GM19467 (cell line): ENCODE results near the gene MKRN2OS.

ENCODE experiments used
- ATAC-seq: cut with Tn5 transposase; IDR thresholded peaks from one replicate; pipeline ENCODE4 v1.9.1; 2021; ENCODE audit warnings: mild to moderate bottlenecking, moderate library complexity; ENCODE audit not compliant: unreplicated experiment

Gene MKRN2OS

DNA sequence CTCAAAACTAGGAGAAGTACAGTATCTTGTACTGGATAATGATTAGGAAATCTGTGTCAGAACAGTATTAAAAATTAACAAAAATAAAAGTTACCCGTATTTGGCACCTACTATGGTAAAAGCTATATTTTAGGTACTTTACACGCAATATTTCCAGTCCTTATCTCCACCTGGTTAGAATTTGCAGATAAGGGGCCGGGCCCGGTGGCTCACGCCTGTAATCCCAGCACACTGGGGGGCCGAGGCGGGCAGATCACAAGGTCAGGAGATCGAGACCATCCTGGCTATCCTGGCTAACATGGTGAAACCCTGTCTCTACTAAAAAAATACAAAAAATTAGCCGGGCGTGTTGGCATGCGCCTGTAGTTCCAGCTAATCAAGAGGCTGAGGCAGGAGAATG is 28.4 kb downstream of the MKRN2OS start:
- no peak for ATAC-seq

DNA sequence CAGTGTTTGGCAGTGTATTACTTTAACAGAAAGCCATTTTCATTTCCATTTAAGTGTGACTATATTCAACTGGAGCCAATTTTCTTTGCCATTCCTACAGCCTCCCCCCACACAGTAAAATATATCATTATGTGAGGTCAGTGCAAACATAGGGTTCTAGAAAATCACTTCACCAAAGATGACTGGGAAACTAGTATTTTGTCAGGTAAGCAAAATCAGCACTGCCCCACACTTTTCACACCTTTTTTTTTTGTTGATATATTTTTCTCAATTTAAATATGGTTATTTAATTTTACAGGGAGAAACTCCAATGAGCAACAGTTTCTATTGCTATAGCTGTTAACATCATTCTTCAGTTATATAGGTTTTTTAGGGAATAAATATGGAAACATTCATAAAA is 29.7 kb downstream of the MKRN2OS start:
- ATAC-seq, result no peak

DNA sequence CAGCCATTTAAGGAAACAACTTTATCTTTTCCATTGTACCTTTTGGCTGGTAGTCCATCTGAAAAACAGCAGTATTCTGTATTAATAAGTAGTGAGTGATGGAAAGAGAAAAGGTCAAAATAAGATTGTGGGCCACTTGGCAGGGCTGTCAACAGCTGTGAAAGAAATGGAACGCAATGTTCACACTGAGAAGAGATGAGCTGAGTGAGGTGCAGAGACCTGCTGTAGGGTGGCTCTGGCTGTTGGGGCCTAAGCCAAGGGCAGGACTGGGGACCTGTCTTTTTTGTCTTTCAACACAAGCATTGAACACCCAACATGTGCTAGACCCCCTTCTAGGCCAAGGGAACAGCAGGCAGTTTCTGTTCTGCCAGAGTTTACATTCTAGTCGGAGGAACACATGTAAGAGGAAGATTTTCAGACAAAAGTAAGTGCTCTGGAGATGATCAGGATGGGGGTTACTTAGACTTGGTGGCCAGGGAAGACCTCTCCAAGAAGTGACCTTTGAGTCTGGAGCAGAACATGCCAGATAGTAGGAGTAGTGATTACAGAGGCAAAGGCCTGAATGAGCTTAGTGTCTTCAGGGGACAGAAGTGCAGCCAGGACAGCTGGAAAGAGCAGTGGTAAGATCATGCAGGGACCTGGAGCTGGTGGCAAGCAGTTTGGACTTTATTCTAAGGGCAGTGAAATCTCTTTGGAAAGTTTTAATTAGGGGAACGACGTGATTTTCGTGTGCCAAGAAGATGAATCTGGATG is 31.4 kb downstream of the MKRN2OS start:
- ATAC-seq, result no peak

DNA sequence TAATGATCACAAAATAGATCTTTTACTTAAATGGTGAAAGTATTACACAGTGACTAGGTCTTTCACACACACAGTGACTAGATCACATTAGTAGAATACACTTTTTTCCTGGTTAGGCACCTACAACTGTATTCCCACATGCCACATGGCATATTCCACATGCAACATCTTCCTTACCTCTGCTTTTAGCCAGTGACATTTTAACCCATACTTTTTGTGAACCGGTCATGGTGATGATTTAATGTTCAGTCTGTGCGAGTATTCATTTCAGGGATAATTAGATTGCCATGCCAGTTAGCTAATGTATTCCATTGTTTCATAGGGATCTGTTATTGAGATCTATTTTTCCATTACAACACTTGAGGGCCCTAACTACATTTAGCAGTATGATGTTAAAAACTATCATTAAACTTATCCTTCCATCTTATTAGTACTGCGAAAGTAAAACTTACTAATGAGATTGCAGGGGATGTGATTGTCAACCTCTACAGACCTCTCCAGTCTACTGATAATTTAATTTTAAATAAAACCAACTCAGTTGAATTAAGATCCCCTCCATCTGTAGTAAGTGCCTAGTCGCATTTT is 32.7 kb downstream of the MKRN2OS start:
- ATAC-seq, result no peak

DNA sequence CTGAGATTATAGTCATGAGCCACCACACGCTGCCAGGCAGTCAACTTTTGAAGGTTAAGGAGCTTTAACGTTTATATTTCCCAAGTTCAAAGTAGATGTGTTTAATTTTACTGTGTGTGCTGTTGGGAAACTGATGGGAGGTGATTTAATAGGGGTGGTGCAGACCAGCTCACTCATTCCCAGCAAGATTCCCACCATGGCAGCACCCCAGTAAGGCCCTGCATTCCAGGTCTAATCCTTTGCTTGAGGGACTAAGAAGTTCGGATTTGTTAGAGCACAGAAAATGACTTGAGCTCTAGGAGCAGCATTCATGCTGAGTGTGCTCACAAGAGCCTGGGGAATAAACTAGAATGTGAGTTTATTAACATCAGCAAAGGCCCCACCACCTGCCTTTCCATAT is 35.8 kb downstream of the MKRN2OS start:
- ATAC-seq, result no peak

DNA sequence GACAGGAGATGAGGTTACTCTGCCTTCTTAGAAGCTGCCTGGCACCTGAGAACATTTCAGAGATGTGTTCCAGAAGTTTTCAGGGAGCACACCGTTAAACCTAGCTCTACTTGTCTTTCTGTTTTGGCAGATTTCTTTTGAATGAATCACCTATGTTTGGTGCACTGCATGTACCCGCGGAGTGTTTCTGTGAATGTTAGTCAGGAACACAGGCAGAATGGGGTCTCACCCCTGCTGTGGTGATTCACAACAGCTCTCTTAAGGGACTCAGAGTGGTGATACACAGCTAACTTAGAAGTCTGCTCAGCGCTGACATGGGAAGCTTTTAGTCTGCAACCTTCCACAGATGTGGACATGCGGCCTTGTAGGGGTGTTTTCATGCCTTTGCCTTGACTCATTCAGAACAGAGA is 37.0 kb downstream of the MKRN2OS start:
- no peak for ATAC-seq

DNA sequence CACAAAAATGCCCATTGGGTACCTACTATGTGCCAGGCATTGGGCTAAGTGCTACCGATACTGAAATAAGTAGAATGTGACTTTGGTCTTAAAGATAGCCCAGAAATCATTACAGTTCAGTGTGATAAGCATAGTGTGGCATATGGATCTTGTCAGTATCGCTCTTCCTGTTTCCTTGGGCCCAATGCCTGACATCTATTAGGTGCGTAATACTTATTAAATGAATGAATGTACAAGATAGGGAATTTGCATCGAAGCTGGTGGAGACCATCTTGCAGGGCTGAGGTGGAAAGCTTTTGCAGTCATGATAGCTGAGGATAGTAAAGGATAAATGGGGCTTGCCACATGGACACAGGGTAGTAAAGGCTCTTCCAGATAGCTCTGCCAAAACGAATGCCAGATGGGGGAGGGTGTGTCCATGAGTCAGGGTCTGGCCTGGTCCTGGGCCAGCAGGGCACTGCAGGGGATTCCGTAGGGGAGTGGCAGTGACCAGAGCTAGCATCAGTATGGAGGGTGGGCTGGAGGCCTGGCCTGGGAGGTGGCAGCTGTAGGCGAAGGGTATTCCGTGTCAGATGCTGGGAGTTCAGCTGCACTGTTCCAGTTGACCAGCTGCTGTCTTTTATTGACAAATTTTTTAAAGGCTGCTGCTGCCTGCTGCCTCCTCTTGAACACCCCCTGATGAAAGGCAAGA is 37.6 kb downstream of the MKRN2OS start:
- ATAC-seq, result no peak

DNA sequence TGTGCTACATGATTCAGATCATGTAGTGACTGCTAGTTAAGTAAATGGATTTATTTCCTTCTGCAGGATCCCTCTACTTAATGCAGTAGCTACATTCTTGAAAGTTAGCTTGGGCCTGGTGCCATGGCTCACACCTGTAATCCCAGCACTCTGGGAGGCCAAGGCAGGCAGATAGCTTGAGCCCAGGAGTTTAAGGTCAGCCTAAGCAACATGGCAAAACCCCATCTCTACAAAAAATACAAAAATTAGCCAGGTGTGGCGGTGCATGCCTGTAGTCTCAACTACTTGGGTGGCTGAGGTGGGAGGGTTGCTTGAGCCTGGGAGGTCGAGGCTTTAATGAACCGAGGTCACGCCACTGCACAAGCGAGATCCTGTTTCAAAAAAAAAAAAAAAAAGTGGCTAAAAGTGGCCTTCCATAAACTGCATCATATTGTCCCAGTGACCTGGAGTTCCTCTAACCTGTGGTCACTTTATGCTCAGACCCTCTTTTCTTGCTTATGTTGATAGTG is 39.0 kb downstream of the MKRN2OS start:
- no peak for ATAC-seq

DNA sequence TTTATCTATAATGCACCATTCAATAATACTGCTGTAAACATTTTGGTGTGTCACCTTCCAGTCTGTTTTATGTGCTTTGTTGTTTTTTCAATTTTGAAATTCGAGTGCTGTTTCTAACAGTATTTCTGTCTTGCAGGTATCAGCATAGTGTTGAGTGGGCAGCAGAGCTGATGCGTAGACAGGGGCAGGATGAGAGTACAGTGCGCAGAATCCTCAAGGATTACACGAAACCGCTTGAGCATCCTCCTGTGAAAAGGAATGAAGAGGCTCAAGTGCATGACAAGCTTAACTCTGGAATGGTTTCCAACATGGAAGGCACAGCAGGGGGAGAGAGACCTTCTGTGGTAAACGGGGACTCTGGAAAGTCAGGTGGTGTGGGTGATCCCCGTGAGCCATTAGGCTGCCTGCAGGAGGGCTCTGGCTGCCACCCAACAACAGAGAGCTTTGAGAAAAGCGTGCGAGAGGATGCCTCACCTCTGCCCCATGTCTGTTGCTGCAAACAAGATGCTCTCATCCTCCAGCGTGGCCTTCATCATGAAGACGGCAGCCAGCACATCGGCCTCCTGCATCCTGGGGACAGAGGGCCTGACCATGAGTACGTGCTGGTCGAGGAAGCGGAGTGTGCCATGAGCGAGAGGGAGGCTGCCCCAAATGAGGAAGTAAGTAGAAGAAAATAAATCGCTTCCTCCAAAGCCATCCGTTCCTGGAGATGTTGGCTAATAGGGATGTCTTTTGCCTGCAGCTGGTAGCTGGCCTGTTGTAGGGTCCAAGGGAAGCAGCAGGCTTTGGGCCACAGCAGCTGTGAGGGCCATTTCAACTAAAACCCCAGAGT is 42.0 kb downstream of the MKRN2OS start:
- no peak for ATAC-seq

DNA sequence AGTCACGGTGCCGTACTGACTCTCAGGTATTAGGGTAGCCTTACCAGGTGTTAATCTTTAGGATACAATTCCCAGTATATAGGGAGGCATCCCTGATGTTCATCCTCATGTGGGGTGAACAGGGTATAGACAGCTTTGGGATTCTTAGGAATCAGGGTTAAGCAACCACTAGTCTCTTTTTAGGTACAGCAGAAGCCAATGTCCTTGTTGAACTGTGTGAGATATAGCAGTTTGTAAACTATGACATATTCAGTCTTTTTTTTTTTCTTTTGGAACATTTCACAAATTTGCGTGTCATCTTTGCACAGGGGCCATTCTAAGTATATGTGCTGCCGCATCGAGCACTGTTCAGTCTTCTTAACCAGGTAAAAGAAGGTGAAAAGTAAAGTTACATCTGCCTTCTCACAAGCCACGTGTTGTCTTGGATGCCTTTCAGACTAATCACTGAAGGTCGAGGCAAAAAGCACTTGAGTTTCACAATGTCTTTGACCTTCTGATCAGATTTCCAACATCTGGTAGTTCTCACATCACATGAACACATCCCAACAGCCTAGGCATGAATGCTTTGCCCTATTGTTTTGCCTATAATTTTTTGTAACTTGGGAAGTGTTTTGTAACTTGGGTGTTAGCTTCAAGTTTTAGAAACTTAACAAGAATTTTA is 43.8 kb downstream of the MKRN2OS start:
- no peak for ATAC-seq

DNA sequence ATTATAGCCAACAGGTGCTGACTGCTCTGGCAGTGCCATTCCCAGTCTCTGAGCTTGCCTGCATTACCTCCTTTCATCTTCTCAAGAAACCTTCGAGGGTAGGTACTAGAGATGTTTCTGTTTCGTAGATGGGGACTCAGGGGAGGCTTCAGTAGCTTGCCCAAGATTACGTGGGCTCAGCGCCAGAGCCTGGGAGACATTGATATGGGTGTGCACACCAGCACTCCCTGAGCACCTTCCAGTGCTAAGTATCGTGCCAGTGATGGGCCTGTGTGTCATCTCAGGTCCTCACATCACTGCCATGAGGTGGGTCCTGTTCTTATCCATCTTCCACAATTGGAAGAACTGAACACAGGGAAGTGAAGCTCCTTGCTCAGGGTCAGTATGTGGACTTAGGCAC is 45.8 kb downstream of the MKRN2OS start:
- no peak for ATAC-seq

DNA sequence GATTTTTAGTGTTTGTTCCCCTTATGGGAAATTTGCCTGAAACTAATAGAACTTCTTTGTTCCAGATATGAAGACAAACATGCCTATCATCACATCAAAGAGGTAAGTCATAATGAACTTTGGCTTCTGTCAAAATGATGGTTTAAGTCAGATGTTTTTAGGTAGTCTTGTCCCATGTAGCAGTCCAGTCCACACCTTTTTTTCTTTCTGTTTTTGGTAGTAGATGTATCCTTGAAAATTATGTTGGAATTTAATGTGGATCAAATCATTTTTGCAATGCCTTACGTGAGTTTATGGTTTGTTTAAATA is 48.9 kb downstream of the MKRN2OS start:
- no peak for ATAC-seq

DNA sequence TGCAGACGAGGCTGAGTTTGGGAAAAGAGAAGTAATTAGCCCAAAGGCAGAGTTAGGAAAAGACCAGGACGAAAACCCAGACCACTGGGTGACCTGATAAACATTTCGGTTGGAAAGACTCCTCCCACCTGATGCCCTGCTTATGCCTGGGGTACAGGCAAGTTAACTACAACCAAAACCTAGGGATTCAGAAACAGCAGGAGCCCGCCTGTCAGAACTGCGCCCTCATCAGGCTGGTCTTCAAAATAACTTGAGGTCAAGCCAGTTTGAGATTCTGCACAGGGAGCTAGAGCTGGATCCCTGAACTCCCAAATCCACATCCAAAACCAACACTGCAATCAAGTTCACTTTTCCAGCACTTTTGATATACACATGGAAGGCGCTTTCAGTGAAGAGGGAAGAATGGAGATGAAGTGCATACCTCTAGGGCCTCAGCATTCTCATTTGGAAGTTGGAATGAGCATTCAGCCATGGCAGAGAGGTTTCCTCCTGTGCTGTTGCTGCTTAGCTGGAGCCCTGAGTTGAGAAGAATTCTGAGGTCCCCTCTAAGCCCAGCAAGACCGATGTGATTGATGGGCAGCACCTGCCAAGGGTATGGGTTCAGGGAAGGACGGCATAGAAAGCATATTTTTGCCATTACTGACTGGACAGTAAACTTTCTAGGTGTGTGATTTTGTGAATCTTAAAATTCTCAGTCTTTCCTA is 49.4 kb downstream of the MKRN2OS start:
- no peak for ATAC-seq

DNA sequence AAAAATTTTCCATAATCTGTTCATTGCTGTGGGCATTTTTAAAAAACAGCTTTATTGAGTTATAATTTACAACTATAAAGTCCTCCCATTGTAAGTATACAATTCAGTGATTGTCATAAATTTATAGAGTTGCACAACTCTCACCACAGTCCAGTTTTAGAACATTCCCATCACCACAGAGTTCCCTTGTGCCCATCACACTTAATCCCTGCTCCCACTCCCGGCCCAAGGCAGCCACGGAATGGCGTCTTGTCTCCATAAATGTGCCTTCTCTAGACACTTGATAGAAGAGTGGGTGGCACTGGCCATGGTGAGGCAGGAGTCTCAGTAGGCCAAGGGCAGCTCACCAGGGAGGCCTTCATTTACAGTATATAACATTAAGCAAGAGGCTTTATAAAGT is 54.8 kb downstream of the MKRN2OS start:
- no peak for ATAC-seq

DNA sequence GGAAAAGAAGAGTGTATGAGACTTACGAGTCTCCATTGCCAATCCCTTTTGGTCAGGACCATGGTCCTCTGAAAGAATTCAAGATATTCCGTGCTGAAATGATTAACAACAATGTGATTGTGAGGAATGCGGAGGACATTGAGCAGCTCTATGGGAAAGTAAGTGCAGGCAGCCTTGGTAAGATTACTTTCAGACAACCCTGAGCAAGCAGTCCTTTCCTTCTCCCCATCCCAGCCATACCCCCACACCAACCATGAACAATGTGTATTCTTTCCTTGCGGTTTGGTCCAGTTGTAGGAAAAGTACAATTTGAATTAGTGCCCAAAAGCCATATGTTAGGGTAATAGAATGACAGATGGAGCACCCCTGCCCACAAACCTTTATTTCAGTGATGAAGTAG is 55.5 kb downstream of the MKRN2OS start:
- no peak for ATAC-seq
